Mesodermal cell (in vitro differentiated cells): ENCODE results near the gene SLC16A3.

Experiments
- H3K27ac ChIP-seq: 2 replicates; pipeline ENCODE4 v1.7.0; 2013; ENCODE audit warnings: mild to moderate bottlenecking, low read depth, low read length, moderate library complexity; ENCODE audit not compliant: severe bottlenecking
- H3K36me3 ChIP-seq: 2 replicates; pipeline ENCODE4 v1.7.1; 2013; ENCODE audit warnings: mild to moderate bottlenecking, low read length, moderate library complexity; ENCODE audit not compliant: control insufficient read depth, insufficient read depth
- H3K4me1 ChIP-seq: one replicate; pipeline ENCODE4 v1.7.1; 2013; ENCODE audit warnings: mild to moderate bottlenecking, low read length; ENCODE audit not compliant: insufficient read depth, control insufficient read depth, poor library complexity, severe bottlenecking
- H3K4me3 ChIP-seq: 2 replicates; pipeline ENCODE4 v1.7.0; 2013; ENCODE audit warnings: low read length, control low read depth, mild to moderate bottlenecking; ENCODE audit not compliant: insufficient read depth, poor library complexity, severe bottlenecking; ENCODE audit errors: extremely low read depth
- H3K9me3 ChIP-seq: 2 replicates; pipeline ENCODE4 v1.7.1; 2013; ENCODE audit warnings: mild to moderate bottlenecking, low read length, moderate library complexity; ENCODE audit not compliant: control insufficient read depth
- WGBS, 2 experiments: methylation state at CpG; one replicate each; pipeline ENCODE4 v1.1.5; 2013; ENCODE audit warnings: missing lambda C conversion rate in 2 of 2; ENCODE audit not compliant: insufficient coverage in 2 of 2; 5-methylcytosine and 5-hydroxymethylcytosine counted together

The SLC16A3 gene

DNA sequence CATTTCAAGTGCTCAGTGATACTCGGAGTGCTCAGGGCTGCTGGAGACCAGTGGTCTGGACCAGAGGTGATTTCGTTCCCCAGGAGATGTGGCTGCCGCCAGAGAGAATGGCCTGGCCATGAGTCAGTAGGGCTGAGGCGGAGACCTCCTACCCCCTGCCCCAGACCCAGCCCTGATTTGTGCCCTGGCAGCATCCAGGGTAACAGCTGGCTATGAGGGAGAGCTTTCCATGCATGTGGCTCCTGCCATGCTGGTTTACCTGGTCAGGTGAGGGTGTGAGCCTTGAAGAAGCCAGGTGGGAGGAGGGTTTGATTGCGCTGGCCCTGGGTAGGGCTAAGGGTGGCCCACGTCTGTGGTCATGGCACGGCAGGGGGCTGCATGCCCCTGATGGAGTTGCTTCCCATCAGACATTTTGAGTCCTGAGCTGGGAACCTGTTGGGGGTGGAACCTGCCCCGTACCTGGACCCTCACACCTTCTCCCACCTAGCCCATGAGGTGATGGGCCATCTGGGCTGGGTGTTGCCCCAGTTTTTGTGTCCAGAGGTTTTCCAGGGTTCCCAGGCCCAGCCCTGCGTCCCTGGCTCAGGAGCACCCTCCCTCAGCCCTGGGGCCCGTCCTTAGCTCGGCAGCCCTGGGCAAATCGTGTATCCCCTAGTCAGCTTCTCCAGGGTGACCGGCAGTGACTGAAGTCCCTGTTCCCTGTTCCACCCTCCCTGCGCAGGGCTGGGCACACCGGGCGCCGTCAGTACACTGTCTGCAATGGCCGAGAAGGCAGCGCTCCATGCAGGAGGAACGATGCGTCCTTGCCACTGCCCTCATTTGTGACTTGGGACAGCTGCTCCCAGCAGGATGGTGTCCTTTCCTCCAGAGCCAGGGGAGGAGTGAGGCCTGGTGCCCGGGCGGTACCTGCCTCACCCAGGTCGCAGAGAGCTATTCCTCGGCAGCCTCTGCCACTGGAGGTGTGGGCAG is 53.7 kb downstream of the SLC16A3 start:
- Histone ChIP-seq H3K4me3 (no peak overlapping the region), H3K9me3 (peaks cover 4% of the 10 kb centered on the region), H3K36me3 (no peaks in the 10 kb centered on the region), H3K27ac (no peak overlapping the region), H3K4me1 (peaks cover 7% of the 10 kb centered on the region)
- 87 to 93% methylated on average over 20 to 22 of the region's 25 CpGs for WGBS, 2 experiments

DNA sequence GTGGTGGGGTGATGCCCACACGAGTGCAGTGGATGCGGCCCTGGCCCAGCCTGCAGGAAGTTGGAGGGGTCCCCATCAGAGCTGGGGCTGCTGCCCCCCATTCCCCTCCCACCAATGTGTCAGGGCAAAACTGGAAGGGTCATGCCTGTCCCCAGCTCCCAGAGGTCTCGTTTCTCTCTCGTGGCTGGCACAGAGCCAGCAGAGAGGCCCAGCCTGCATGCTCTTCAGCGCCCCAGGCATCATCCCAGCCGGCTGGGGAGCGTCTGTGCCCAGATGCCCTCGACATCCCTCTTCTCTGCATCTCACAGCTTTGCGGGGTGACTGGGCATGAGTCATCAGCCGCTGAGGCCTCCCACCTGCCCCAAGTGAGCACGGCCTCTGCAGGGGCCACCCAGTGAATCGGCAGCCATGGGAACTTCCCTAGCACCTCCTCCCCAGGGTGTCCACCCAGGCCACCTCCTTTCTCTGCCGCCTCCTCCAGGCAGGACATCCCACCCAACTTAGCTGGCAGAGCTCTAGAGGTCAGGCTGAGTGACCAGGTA is 54.4 kb downstream of the SLC16A3 start:
- H3K9me3 ChIP-seq = peaks cover 4% of the 10 kb centered on the region
- H3K36me3 ChIP-seq = no peaks in the 10 kb centered on the region
- H3K4me3 ChIP-seq = no peak overlapping the region
- H3K27ac ChIP-seq = no peak overlapping the region
- H3K4me1 ChIP-seq = peaks cover 7% of the 10 kb centered on the region
- WGBS, 2 experiments = 87 to 91% methylated on average over 9 to 10 of the region's 13 CpGs

DNA sequence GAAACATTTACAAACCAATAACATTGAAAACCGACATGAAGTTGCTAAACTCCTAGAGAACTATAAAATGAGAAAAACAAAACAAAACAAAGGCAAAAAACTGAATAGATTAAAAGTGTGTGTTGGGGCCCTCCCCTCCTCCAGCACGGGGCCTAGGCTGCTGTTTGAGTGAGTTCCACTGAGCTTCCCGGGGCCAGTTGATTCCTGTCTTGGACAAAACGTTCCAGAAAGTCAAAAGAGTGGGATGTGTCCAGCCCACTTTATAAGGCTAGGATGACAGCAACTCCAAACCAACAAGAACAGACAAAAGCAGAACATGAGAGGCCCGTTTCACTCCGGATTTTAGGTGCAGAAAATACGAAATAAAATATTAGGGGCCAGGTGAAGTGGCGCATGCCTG is 56.3 kb downstream of the SLC16A3 start:
- Histone ChIP-seq H3K4me3 (no peak overlapping the region), H3K27ac (no peak overlapping the region), H3K9me3 (peaks cover 4% of the 10 kb centered on the region), H3K4me1 (peaks cover 7% of the 10 kb centered on the region), H3K36me3 (no peaks in the 10 kb centered on the region)
- 81 to 92% methylated on average over 4 to 7 of the region's 8 CpGs for WGBS, 2 experiments

DNA sequence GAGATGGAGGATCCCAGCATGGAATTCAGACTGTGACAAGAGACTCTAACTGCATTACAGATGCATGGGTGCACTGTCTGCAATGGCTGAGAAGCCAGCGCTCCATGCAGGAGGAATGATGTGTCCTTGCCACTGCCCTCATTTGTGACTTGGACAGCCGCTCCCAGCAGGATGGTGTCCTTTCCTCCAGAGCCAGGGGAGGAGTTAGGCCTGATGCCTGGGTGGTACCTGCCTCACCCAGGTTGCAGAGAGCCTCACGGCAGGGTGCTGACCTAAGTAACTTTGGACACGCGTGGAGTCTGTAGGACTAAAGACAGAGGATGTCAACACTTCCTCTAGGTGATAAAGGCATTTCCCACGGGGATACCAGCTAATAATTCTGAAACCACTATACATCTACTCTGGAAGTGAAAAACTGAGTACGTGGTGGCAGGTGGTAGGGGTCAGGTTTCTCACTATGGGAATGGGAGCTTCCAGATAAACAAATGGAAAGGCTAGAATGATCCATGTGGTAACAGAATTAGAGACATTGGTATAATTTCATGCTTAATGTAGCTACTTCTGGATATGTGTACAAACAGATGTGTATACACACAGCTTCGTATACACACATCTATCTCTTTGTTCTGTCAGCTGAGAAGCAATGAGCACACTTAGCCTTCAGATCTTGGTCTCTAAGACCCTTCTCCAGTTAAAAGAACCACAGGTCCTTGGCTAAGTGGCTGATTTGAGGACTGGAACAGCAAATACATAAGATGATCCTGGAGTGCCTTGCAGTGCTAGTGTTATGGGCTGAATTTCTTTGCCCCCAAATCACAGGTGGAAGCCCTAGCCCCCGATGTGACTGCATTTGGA is 58.4 kb downstream of the SLC16A3 start:
- Histone ChIP-seq H3K4me1 (peaks cover 1% of the 10 kb centered on the region), H3K27ac (no peak overlapping the region), H3K36me3 (no peaks in the 10 kb centered on the region), H3K9me3 (peaks cover 4% of the 10 kb centered on the region), H3K4me3 (no peak overlapping the region)
- 91 to 95% methylated on average over 6 to 7 of the region's 9 CpGs for WGBS, 2 experiments

DNA sequence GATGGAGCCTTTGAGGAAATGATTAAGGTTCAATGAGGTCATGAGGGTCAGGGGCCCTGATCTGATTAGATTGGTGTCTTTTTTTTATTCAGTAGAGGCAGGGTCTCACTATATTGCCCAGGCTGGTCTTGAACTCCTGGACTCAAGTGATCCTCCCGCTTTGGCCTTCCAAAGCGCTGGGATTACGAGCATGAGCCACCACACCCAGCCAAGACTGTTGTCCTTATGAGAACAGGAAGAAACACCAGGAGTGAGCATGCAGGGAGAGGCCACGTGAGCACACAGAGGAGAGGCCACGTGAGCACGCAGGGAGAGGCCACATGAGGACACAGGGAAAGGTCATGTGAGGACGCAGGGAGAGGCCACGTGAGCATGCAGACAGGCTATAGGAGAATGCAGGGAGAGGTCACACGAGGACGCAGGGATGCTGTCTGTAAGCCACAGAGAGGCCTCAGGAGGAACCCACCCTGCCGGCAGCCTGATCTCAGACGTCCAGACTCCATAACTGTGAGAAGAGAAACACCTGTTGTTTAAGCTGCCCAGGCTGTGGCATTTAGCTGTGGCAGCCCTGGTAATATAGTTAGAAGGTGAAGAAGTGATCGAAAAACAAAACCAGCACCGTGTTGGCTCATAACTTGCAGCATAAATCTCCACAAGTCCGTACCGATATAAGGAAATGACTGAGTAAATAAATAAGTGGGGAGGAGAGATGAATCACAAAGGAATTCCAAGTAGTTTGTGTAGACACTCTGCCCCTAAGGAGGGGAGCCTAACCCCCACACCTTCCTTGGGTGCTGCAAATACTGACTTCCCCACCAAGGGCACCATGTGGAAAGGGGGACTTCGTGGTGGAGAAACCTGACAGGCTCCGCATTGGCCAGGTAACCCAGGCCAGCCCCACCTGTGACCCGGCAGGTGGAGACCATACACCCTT is 59.3 kb downstream of the SLC16A3 start:
- H3K9me3 ChIP-seq = peaks cover 4% of the 10 kb centered on the region
- 90 to 92% methylated on average over 18 of the region's 19 CpGs for WGBS, 2 experiments
- H3K27ac ChIP-seq = no peak overlapping the region
- H3K4me3 ChIP-seq = no peak overlapping the region
- no peaks in the 10 kb centered on the region for H3K4me1 ChIP-seq
- no peaks in the 10 kb centered on the region for H3K36me3 ChIP-seq
